SK-N-SH (cell line): ENCODE data around the gene EVA1A. TPM values are rescaled to one million over a fixed set of nuclear protein-coding genes. Genes with fewer than 3 reads are reported as not detected.
A peak's percentile ranks its signal among the peaks of the same experiment; 100 is the strongest.
"Not testable (repeated sequence)": the region's sequence is repeated elsewhere in the genome, so short reads cannot be mapped to it uniquely, and the experiment has no call there.

Source experiments
- CTCF ChIA-PET: fragments of 300-600, 350-600 bp; formaldehyde crosslinking; extraction: SDS; loops from one replicate; lab custom pipeline; 2021; lab: Yijun Ruan, JAX
- POLR2A ChIA-PET: fragments of 350-600 bp; sonication (Branson Sonifier 250); formaldehyde crosslinking; extraction: SDS; loops from one replicate; lab custom pipeline; 2020; ENCODE audit warnings: antibody characterized with exemption, inconsistent platforms; lab: Yijun Ruan, JAX
- DNase-seq: peaks from one replicate; pipeline ENCODE4 v3.0.0; 2012
- H2AFZ ChIP-seq: fragments of 200-600 bp; sonication (generic); 2 replicates; pipeline ENCODE4 v1.8.1; 2016; ENCODE audit warnings: antibody characterized with exemption, mild to moderate bottlenecking, low read depth
- H3F3A ChIP-seq: fragments of 200-600 bp; sonication (generic); replicated peaks from 2 replicates; pipeline ENCODE3; 2016; ENCODE audit warnings: antibody characterized with exemption, mild to moderate bottlenecking; ENCODE audit not compliant: insufficient read depth
- H3K27ac ChIP-seq, 2 experiments: fragments of 200-500 bp in 1 of 2; fragments of 200-600 bp in 1 of 2; sonication (Bioruptor generic) in 1 of 2; sonication (generic), shearing (Covaris generic) in 1 of 2; 2 replicates each; pipeline versions ENCODE4 v1.5.1 to v1.6.1; 2014 to 2016; ENCODE audit warnings: low read depth in 2 of 2, inconsistent platforms in 1 of 2, low read length in 1 of 2, mild to moderate bottlenecking in 1 of 2, mixed read lengths in 1 of 2
- H3K27me3 ChIP-seq: fragments of 200-600 bp; sonication (generic), shearing (Covaris generic); 2 replicates; pipeline ENCODE4 v1.6.1; 2016; ENCODE audit warnings: mixed run types; ENCODE audit not compliant: insufficient read depth
- H3K36me3 ChIP-seq, 2 experiments: fragments of 200-500 bp in 1 of 2; fragments of 200-600 bp in 1 of 2; sonication (Bioruptor generic) in 1 of 2; sonication (generic) in 1 of 2; replicated peaks in 1 of 2; 2 replicates each; pipeline versions ENCODE3 to v1.5.1; 2014 to 2016; ENCODE audit warnings: low read length in 1 of 2, mild to moderate bottlenecking in 1 of 2; ENCODE audit not compliant: insufficient read depth in 2 of 2, control insufficient read depth in 1 of 2
- H3K4me1 ChIP-seq, 2 experiments: fragments of 200-500 bp in 1 of 2; fragments of 200-600 bp in 1 of 2; sonication (Bioruptor generic) in 1 of 2; sonication (generic), shearing (Covaris generic) in 1 of 2; 2 replicates each; pipeline versions ENCODE4 v1.5.1 to v1.6.1; 2014 to 2016; ENCODE audit warnings: low read depth in 1 of 2, low read length in 1 of 2, mixed run types in 1 of 2; ENCODE audit not compliant: insufficient read depth in 2 of 2, control insufficient read depth in 1 of 2
- H3K4me2 ChIP-seq: fragments of 200-600 bp; sonication (generic), shearing (Covaris generic); 2 replicates; pipeline ENCODE4 v1.6.1; 2017; ENCODE audit warnings: mixed run types
- H3K4me3 ChIP-seq, 2 experiments: fragments of 200-500 bp in 1 of 2; fragments of 200-600 bp in 1 of 2; sonication (Bioruptor generic) in 1 of 2; sonication (generic), shearing (Covaris generic) in 1 of 2; 2 replicates each; pipeline versions ENCODE4 v1.5.1 to v1.8.1; 2014 to 2016; ENCODE audit warnings: low read depth in 2 of 2, inconsistent platforms in 1 of 2, low read length in 1 of 2, mild to moderate bottlenecking in 1 of 2, mixed read lengths in 1 of 2, moderate library complexity in 1 of 2
- H3K79me2 ChIP-seq: fragments of 200-600 bp; sonication (generic); 2 replicates; pipeline ENCODE4 v1.8.1; 2017; ENCODE audit warnings: mild to moderate bottlenecking; ENCODE audit not compliant: insufficient read depth
- H3K9ac ChIP-seq: fragments of 200-600 bp; sonication (generic); 2 replicates; pipeline ENCODE4 v1.6.1; 2017; ENCODE audit warnings: mixed run types
- H3K9me2 ChIP-seq: fragments of 200-600 bp; sonication (generic); 2 replicates; pipeline ENCODE4 v1.6.1; 2017; ENCODE audit warnings: mixed run types
- H3K9me3 ChIP-seq: fragments of 200-600 bp; sonication (generic); 2 replicates; pipeline ENCODE4 v1.6.1; 2017; ENCODE audit warnings: mixed run types, mild to moderate bottlenecking, moderate library complexity
- H4K20me1 ChIP-seq: fragments of 200-600 bp; sonication (generic); 2 replicates; pipeline ENCODE4 v1.6.1; 2017; ENCODE audit warnings: mild to moderate bottlenecking, mixed run types; ENCODE audit not compliant: insufficient read depth
- CTCF ChIP-seq: fragments of 200-600 bp; sonication (generic); IDR thresholded peaks from 2 replicates; pipeline ENCODE4 v1.6.1; 2017; ENCODE audit warnings: antibody characterized with exemption, mild to moderate bottlenecking, moderate library complexity
- FOSL2 ChIP-seq: IDR thresholded peaks from 2 replicates; pipeline ENCODE4 v1.4.0; 2012; ENCODE audit warnings: low read depth, mild to moderate bottlenecking, moderate library complexity, borderline replicate concordance
- FOXJ3 ChIP-seq: sonication (generic); formaldehyde crosslinking; IDR thresholded peaks from 2 replicates; pipeline ENCODE4 v1.5.1; 2020; ENCODE audit warnings: mild to moderate bottlenecking, missing genetic modification reagents
- FOXM1 ChIP-seq: IDR thresholded peaks from 2 replicates; pipeline ENCODE4 v1.4.0; 2012; ENCODE audit warnings: low read depth, mild to moderate bottlenecking
- GABPA ChIP-seq: IDR thresholded peaks from 2 replicates; pipeline ENCODE4 v1.4.0; 2012; ENCODE audit warnings: low read depth, mild to moderate bottlenecking
- JUND ChIP-seq: IDR thresholded peaks from 2 replicates; pipeline ENCODE4 v1.4.0; 2012
- MAX ChIP-seq: IDR thresholded peaks from 2 replicates; pipeline ENCODE4 v1.4.0; 2012; ENCODE audit warnings: low read depth
- MEF2A ChIP-seq: IDR thresholded peaks from 2 replicates; pipeline ENCODE4 v1.4.0; 2012; ENCODE audit warnings: low read depth, borderline replicate concordance
- NFIC ChIP-seq: IDR thresholded peaks from 2 replicates; pipeline ENCODE4 v1.4.0; 2012; ENCODE audit warnings: borderline replicate concordance
- NRF1 ChIP-seq: IDR thresholded peaks from 2 replicates; pipeline ENCODE4 v1.6.1; 2012; ENCODE audit warnings: low read depth, mild to moderate bottlenecking, low read length
- RAD21 ChIP-seq: IDR thresholded peaks from 2 replicates; pipeline ENCODE4 v1.6.1; 2012; ENCODE audit warnings: mild to moderate bottlenecking, low read length
- RCOR1 ChIP-seq: fragments of 150-350 bp; IDR thresholded peaks from 2 replicates; pipeline ENCODE4 v1.6.1; 2017; ENCODE audit warnings: antibody characterized with exemption, low read length
- RXRA ChIP-seq: IDR thresholded peaks from 2 replicates; pipeline ENCODE4 v1.4.0; 2012; ENCODE audit warnings: low read depth, mild to moderate bottlenecking, borderline replicate concordance
- SMC3 ChIP-seq: IDR thresholded peaks from 2 replicates; pipeline ENCODE4 v1.6.1; 2012; ENCODE audit warnings: low read depth, low read length, improper control_type of control experiment
- TAF1 ChIP-seq: IDR thresholded peaks from 2 replicates; pipeline ENCODE4 v1.6.1; 2012; ENCODE audit warnings: low read depth, mild to moderate bottlenecking, low read length, moderate library complexity, borderline replicate concordance
- USF1 ChIP-seq: IDR thresholded peaks from 2 replicates; pipeline ENCODE4 v1.4.0; 2012; ENCODE audit warnings: low read depth, borderline replicate concordance
- ZBTB33 ChIP-seq: IDR thresholded peaks from 2 replicates; pipeline ENCODE4 v1.4.0; 2012; ENCODE audit warnings: low read depth, borderline replicate concordance
- WGBS: methylation state at CpG from one replicate; pipeline ENCODE4 v1.1.6; 2017; ENCODE audit warnings: low lambda C conversion rate; 5-methylcytosine and 5-hydroxymethylcytosine counted together
- polyA plus RNA-seq, 3 experiments: library from polyadenylated mRNA; depleted of rRNA; stranded (reverse); fragments of >200 nt; gene quantifications; 2 replicates each; pipeline ENCODE4 v1.2.3, GENCODE V29; 2012

The EVA1A gene
- polyA plus RNA-seq, 1 of the 3 experiments (the other 2 are of a cell fraction), result 93.0 TPM

GRCh38 chr2:75480971-75481836, 79.5 kb downstream of the EVA1A start:
- H3K4me2 ChIP-seq, result no peak overlapping the region
- CTCF ChIA-PET, result interaction anchor here (0.8 to 11.0 kb wide), 11 partner anchors 10 to 562 kb away, joined by 3 to 105 read pairs (median 5); no protein-coding TSS in a partner anchor
- H3K9ac ChIP-seq, result no peak overlapping the region
- no peak overlapping the region for H2AFZ ChIP-seq
- POLR2A ChIA-PET, result no interaction called here
- peak; percentile 24; the same call in 1 of the 2 replicates for TF ChIP-seq SMC3
- peak; percentile 37 for TF ChIP-seq CTCF
- no peak for TF ChIP-seq RXRA
- TF ChIP-seq NRF1, result no peak
- peak; percentile 34 for TF ChIP-seq RAD21
- WGBS, result 76% methylated on average over 6 of the region's 6 CpGs
- no peak overlapping the region for H3K4me3 ChIP-seq
- peaks cover 9% of the 10 kb centered on the region for H3F3A ChIP-seq
- H3K9me3 ChIP-seq, result no peaks in the 10 kb centered on the region
- no peaks in the 10 kb centered on the region for H3K79me2 ChIP-seq
- no peak overlapping the region for H3K27ac ChIP-seq
- no peaks in the 10 kb centered on the region for H3K27me3 ChIP-seq
- no peaks in the 10 kb centered on the region for H3K9me2 ChIP-seq
- H3K36me3 ChIP-seq, result no peaks in the 10 kb centered on the region
- DNase-seq, result peak; percentile 30
- H3K4me1 ChIP-seq, result peaks cover 2 to 7% of the 10 kb centered on the region in 2 experiments; a peak in 3 of 4 replicates
- no peaks in the 10 kb centered on the region for H4K20me1 ChIP-seq

GRCh38 chr2:75477696-75478095, 83.0 kb downstream of the EVA1A start:
- 72% methylated on average over 1 of the region's 1 CpG for WGBS
- H3K4me1 ChIP-seq, H4K20me1 ChIP-seq, H2AFZ ChIP-seq, H3F3A ChIP-seq, DNase-seq, H3K4me2 ChIP-seq, H3K79me2 ChIP-seq, H3K27me3 ChIP-seq, H3K4me3 ChIP-seq, H3K9me2 ChIP-seq, H3K9me3 ChIP-seq, POLR2A ChIA-PET, H3K9ac ChIP-seq, H3K36me3 ChIP-seq, H3K27ac ChIP-seq: not testable (repeated sequence)
- CTCF ChIA-PET, result interaction anchor here (1.1 to 11.0 kb wide), 3 partner anchors 10 to 278 kb away, joined by 4 to 105 read pairs (median 5); partner anchors contain the start of gene TACR1

- Histone ChIP-seq H3K27me3 (no peaks in the 10 kb centered on the region), H3K27ac (no peak overlapping the region), H3K9me2 (no peaks in the 10 kb centered on the region), H2AFZ (0 out of 2 replicates have a peak overlapping the region, but pooled peaks have one; percentile 42), H3K4me2 (0 out of 2 replicates have a peak overlapping the region, but pooled peaks have one; percentile 3), H3K79me2 (no peaks in the 10 kb centered on the region), H3K9ac (no peak overlapping the region), H3F3A (no peaks in the 10 kb centered on the region), H3K9me3 (no peaks in the 10 kb centered on the region), H3K36me3 (no peaks in the 10 kb centered on the region), H3K4me1 (peaks cover 0 to 9% of the 10 kb centered on the region in 2 experiments; a peak in 1 of 4 replicates), H4K20me1 (no peaks in the 10 kb centered on the region), H3K4me3 (no peak overlapping the region)
- DNase-seq, result no peak
- 30% methylated on average over 2 of the region's 2 CpGs for WGBS
- POLR2A ChIA-PET, result no interaction called here
- CTCF ChIA-PET, result interaction anchor here (3.6 to 11.0 kb wide), 2 partner anchors 9 to 132 kb away, joined by 14 to 105 read pairs; no protein-coding TSS in a partner anchor
- TF ChIP-seq FOXM1 (no peak), FOXJ3 (CRISPR knock-in tag) (no peak), NRF1 (no peak), FOSL2 (no peak), NFIC (no peak), JUND (no peak), USF1 (no peak), RCOR1 (no peak), ZBTB33 (no peak), MEF2A (no peak), GABPA (no peak), TAF1 (no peak), MAX (no peak)
Measured at GRCh38 chr2:75476761-75477160, 84.0 kb downstream of the EVA1A start.
